Left ventricle myocardium inferior (tissue), 1 donor: ENCODE data around the gene SLC8A1. TPM values are rescaled to one million over a fixed set of nuclear protein-coding genes. Genes with fewer than 3 reads are reported as not detected.

Source experiments
- DNase-seq: peaks from one replicate; pipeline ENCODE4 v3.0.0-alpha.2; 2020
- H3K27ac ChIP-seq: fragments of 200-600 bp; replicated peaks from 2 replicates; pipeline ENCODE4 v1.8.0; 2021
- H3K27me3 ChIP-seq: fragments of 200-600 bp; 2 replicates; pipeline ENCODE4 v1.8.0; 2021; ENCODE audit warnings: low read depth
- H3K36me3 ChIP-seq: fragments of 200-600 bp; 2 replicates; pipeline ENCODE4 v1.8.0; 2021
- H3K4me1 ChIP-seq: fragments of 200-600 bp; 2 replicates; pipeline ENCODE4 v1.8.0; 2021
- H3K4me3 ChIP-seq: fragments of 200-600 bp; 2 replicates; pipeline ENCODE4 v1.8.0; 2021; ENCODE audit warnings: mild to moderate bottlenecking, moderate library complexity
- H3K9me3 ChIP-seq: fragments of 200-600 bp; replicated peaks from 2 replicates; pipeline ENCODE4 v1.8.0; 2021
- CTCF ChIP-seq: fragments of 200-600 bp; IDR thresholded peaks from 2 replicates; pipeline ENCODE4 v1.8.0; 2021; ENCODE audit warnings: antibody characterized with exemption, mild to moderate bottlenecking, borderline replicate concordance
- intact Hi-C: fragments of 100-400 bp; cut with micrococcal nuclease; formaldehyde crosslinking; loops from one replicate; pipeline ENCODE4 v1.11.0; 2022
- total RNA-seq: library from RNA; stranded (reverse); fragmentation: NEBNext Ultra II Directional; extraction: Animal tissue kit (Norgen Biotek cat#: 25700); gene quantifications from one replicate; pipeline ENCODE4 v1.2.1, GENCODE V29; 2021
- donor health status: DM: no; HTN: yes; CAD: no; lungs with severe emphysema.

SLC8A1 gene
- total RNA-seq, 1 donor from 2014 or later, result 990 TPM

GRCh38 chr2:40339026-40339425, 112.9 kb downstream of the SLC8A1 start:
- no peak overlapping the region for H3K4me3 ChIP-seq
- H3K36me3 ChIP-seq, result no peaks in the 10 kb centered on the region
- H3K27ac ChIP-seq, result no peak overlapping the region
- TF ChIP-seq CTCF, result no peak
- no peak for DNase-seq
- intact Hi-C loops, result no loop called here
- H3K9me3 ChIP-seq, result no peaks in the 10 kb centered on the region
- peaks cover 91% of the 10 kb centered on the region for H3K4me1 ChIP-seq
- no peaks in the 10 kb centered on the region for H3K27me3 ChIP-seq

GRCh38 chr2:40332191-40332826, 119.6 kb downstream of the SLC8A1 start:
- TF ChIP-seq CTCF, result no peak
- H3K27ac ChIP-seq, result peak overlapping the region; percentile 45
- no peaks in the 10 kb centered on the region for H3K9me3 ChIP-seq
- no peak overlapping the region for H3K4me3 ChIP-seq
- peaks cover 89% of the 10 kb centered on the region for H3K4me1 ChIP-seq
- intact Hi-C loops, result no loop called here
- DNase-seq, result no peak
- H3K36me3 ChIP-seq, result no peaks in the 10 kb centered on the region
- H3K27me3 ChIP-seq, result no peaks in the 10 kb centered on the region

GRCh38 chr2:40330096-40330495, 121.8 kb downstream of the SLC8A1 start:
- Histone ChIP-seq H3K27me3 (no peaks in the 10 kb centered on the region), H3K9me3 (no peaks in the 10 kb centered on the region), H3K4me3 (no peak overlapping the region), H3K27ac (peak overlapping the region; percentile 49), H3K4me1 (peaks cover 91% of the 10 kb centered on the region), H3K36me3 (no peaks in the 10 kb centered on the region)
- DNase-seq, result no peak
- no peak for TF ChIP-seq CTCF
- intact Hi-C loops, result no loop called here

GRCh38 chr2:40329739-40330030, 122.2 kb downstream of the SLC8A1 start:
- Histone ChIP-seq H3K9me3 (no peaks in the 10 kb centered on the region), H3K27ac (peak overlapping the region; percentile 49), H3K36me3 (no peaks in the 10 kb centered on the region), H3K4me3 (no peak overlapping the region), H3K4me1 (peaks cover 91% of the 10 kb centered on the region), H3K27me3 (no peaks in the 10 kb centered on the region)
- no peak for TF ChIP-seq CTCF
- intact Hi-C loops, result no loop called here
- no peak for DNase-seq

GRCh38 chr2:40325116-40325515, 126.8 kb downstream of the SLC8A1 start:
- H3K36me3 ChIP-seq, result no peaks in the 10 kb centered on the region
- H3K9me3 ChIP-seq, result no peaks in the 10 kb centered on the region
- intact Hi-C loops, result no loop called here
- no peaks in the 10 kb centered on the region for H3K27me3 ChIP-seq
- H3K27ac ChIP-seq, result peak overlapping the region; percentile 18
- no peak overlapping the region for H3K4me3 ChIP-seq
- peaks cover 78% of the 10 kb centered on the region for H3K4me1 ChIP-seq
- no peak for TF ChIP-seq CTCF
- DNase-seq, result no peak
